HT-29 (cell line): ENCODE data around the gene PODXL2. TPM values are rescaled to one million over a fixed set of nuclear protein-coding genes. Genes with fewer than 3 reads are reported as not detected.

Experiments
- DNase-seq: peaks from one replicate; pipeline ENCODE4 v3.0.0-alpha.2; 2015; ENCODE audit warnings: low spot score
- total RNA-seq: library from RNA; depleted of rRNA; stranded (reverse); fragments of >200 nt; shearing (Covaris generic); gene quantifications from 2 replicates; pipeline ENCODE4 v1.2.3, GENCODE V29; 2014

Gene PODXL2
- total RNA-seq, 1 experiment from 2014 or later, result 41.7 TPM

GRCh38 chr3:127628426-127628787, 578 bp upstream of the PODXL2 start:
- DNase-seq, result no peak

GRCh38 chr3:127629467-127630403, 750 bp downstream of the PODXL2 start:
- DNase-seq, result no peak

GRCh38 chr3:127630811-127631714, 2.1 kb downstream of the PODXL2 start:
- no peak for DNase-seq

GRCh38 chr3:127632035-127632820, 3.2 kb downstream of the PODXL2 start:
- DNase-seq, result peak; percentile 21

- DNase-seq, result no peak
These were observed 5.7 kb downstream of the PODXL2 start for GRCh38 chr3:127634653-127635052.

GRCh38 chr3:127637546-127637945, 8.6 kb downstream of the PODXL2 start:
- no peak for DNase-seq

GRCh38 chr3:127637971-127638370, 9.0 kb downstream of the PODXL2 start:
- DNase-seq, result no peak

GRCh38 chr3:127639173-127640041, 10.4 kb downstream of the PODXL2 start:
- DNase-seq, result no peak

GRCh38 chr3:127640042-127640355, 11.0 kb downstream of the PODXL2 start:
- DNase-seq, result no peak

GRCh38 chr3:127644641-127645370, 15.8 kb downstream of the PODXL2 start:
- no peak for DNase-seq

GRCh38 chr3:127645371-127646015, 16.5 kb downstream of the PODXL2 start:
- DNase-seq, result no peak

GRCh38 chr3:127646501-127647046, 17.6 kb downstream of the PODXL2 start:
- DNase-seq, result no peak

- DNase-seq, result no peak
These were observed 18.3 kb downstream of the PODXL2 start for GRCh38 chr3:127647166-127647844.

- DNase-seq, result no peak
These were observed 18.8 kb downstream of the PODXL2 start for GRCh38 chr3:127647845-127648204.

- DNase-seq, result no peak
These were observed 21.3 kb downstream of the PODXL2 start for GRCh38 chr3:127650236-127650635.

- DNase-seq, result no peak
These were observed 22.7 kb downstream of the PODXL2 start for GRCh38 chr3:127651516-127652172.

- peak; percentile 82 for DNase-seq
These were observed 23.4 kb downstream of the PODXL2 start for GRCh38 chr3:127652246-127652995.
